ENCODE measurements around the gene HOXA9.

GRCh38 chr7:27185013-27185853 lies 19.9 kb upstream of the HOXA9 start, which contains the start of gene HOXA11:
- TF ChIP-seq POLR2A (IDR thresholded peaks at IDR 0.05; ENCODE audit: extremely low read depth, insufficient read length) (peak; percentile 75), CTCF (IDR thresholded peaks at IDR 0.05; ENCODE audit: low read depth, low read length) (no peak)

Data from NB4 (cell line).